Measurements from ENCODE around the gene RAPGEF2.
"Not testable (repeated sequence)": the region's sequence is repeated elsewhere in the genome, so short reads cannot be mapped to it uniquely, and the experiment has no call there.

RAPGEF2 gene

GRCh38 chr4:159292137-159292896, 189.4 kb downstream of the RAPGEF2 start:
- DNase-seq = no peak
- no peak for ATAC-seq (replicated peaks)

GRCh38 chr4:159293811-159294515, 191.1 kb downstream of the RAPGEF2 start:
- no peaks in the 10 kb centered on the region for H3K36me3 Mint-ChIP-seq
- no peak for DNase-seq
- H3K4me3 Mint-ChIP-seq = no peak overlapping the region
- peaks cover 0 to 4% of the 10 kb centered on the region in 2 donors for H3K4me1 Mint-ChIP-seq
- no peaks in the 10 kb centered on the region for H3K27me3 Mint-ChIP-seq
- no peak for ATAC-seq (replicated peaks)
- H3K27ac Mint-ChIP-seq = no peak overlapping the region
- no peaks in the 10 kb centered on the region for H3K9me3 Mint-ChIP-seq

More at GRCh38 chr4:159292137-159292896, 189.4 kb downstream of the RAPGEF2 start:
- Mint-ChIP-seq H3K4me1 (peaks cover 0 to 7% of the 10 kb centered on the region in 2 donors), H3K27me3 (no peaks in the 10 kb centered on the region), H3K27ac (no peak overlapping the region), H3K4me3 (no peak overlapping the region), H3K9me3 (no peaks in the 10 kb centered on the region), H3K36me3 (peaks cover 0 to 2% of the 10 kb centered on the region in 2 donors)

GRCh38 chr4:159296061-159296460, 193.2 kb downstream of the RAPGEF2 start:
- Mint-ChIP-seq H3K27ac (no peak overlapping the region), H3K4me3 (no peak overlapping the region), H3K4me1 (peaks cover 0 to 4% of the 10 kb centered on the region in 2 donors), H3K36me3 (no peaks in the 10 kb centered on the region), H3K27me3 (no peaks in the 10 kb centered on the region), H3K9me3 (no peaks in the 10 kb centered on the region)
- DNase-seq (no peak), ATAC-seq (replicated peaks) (no peak)

GRCh38 chr4:159297091-159297490, 194.2 kb downstream of the RAPGEF2 start:
- no peak for DNase-seq
- H3K27ac Mint-ChIP-seq = no peak overlapping the region
- no peaks in the 10 kb centered on the region for H3K9me3 Mint-ChIP-seq
- no peaks in the 10 kb centered on the region for H3K36me3 Mint-ChIP-seq
- no peak overlapping the region for H3K4me3 Mint-ChIP-seq
- H3K4me1 Mint-ChIP-seq = peaks cover 0 to 4% of the 10 kb centered on the region in 2 donors
- no peak for ATAC-seq (replicated peaks)
- H3K27me3 Mint-ChIP-seq = no peaks in the 10 kb centered on the region

GRCh38 chr4:159298502-159298901, 195.6 kb downstream of the RAPGEF2 start:
- Mint-ChIP-seq H3K9me3 (no peaks in the 10 kb centered on the region), H3K4me1 (peaks cover 0 to 4% of the 10 kb centered on the region in 2 donors), H3K27ac (no peak overlapping the region), H3K36me3 (no peaks in the 10 kb centered on the region), H3K27me3 (no peaks in the 10 kb centered on the region), H3K4me3 (no peak overlapping the region)
- ATAC-seq (replicated peaks) = peak in 1 of 2 donors; percentile 38
- no peak for DNase-seq

GRCh38 chr4:159303435-159303834, 200.6 kb downstream of the RAPGEF2 start:
- Mint-ChIP-seq H3K36me3 (peaks cover 16 to 20% of the 10 kb centered on the region in 2 donors), H3K4me3 (no peak overlapping the region), H3K27me3 (no peaks in the 10 kb centered on the region), H3K9me3 (peaks cover 4 to 11% of the 10 kb centered on the region in 2 donors), H3K4me1 (no peaks in the 10 kb centered on the region), H3K27ac (no peak overlapping the region)
- ATAC-seq (replicated peaks) (no peak), DNase-seq (no peak)

- Mint-ChIP-seq H3K4me3 (no peak overlapping the region), H3K36me3 (peaks cover 16 to 22% of the 10 kb centered on the region in 2 donors), H3K9me3 (peaks cover 4 to 11% of the 10 kb centered on the region in 2 donors), H3K4me1 (no peaks in the 10 kb centered on the region), H3K27ac (no peak overlapping the region), H3K27me3 (no peaks in the 10 kb centered on the region)
- DNase-seq (no peak), ATAC-seq (replicated peaks) (no peak)
These were observed 202.2 kb downstream of the RAPGEF2 start for GRCh38 chr4:159305129-159305528.

GRCh38 chr4:159307929-159308328, 205.1 kb downstream of the RAPGEF2 start:
- Mint-ChIP-seq H3K9me3 (peaks cover 4 to 11% of the 10 kb centered on the region in 2 donors), H3K36me3 (peaks cover 16 to 22% of the 10 kb centered on the region in 2 donors), H3K27ac (no peak overlapping the region), H3K4me3 (no peak overlapping the region), H3K27me3 (no peaks in the 10 kb centered on the region), H3K4me1 (no peaks in the 10 kb centered on the region)
- DNase-seq (no peak), ATAC-seq (replicated peaks) (no peak)

GRCh38 chr4:159308566-159309340, 205.9 kb downstream of the RAPGEF2 start:
- no peaks in the 10 kb centered on the region for H3K27me3 Mint-ChIP-seq
- H3K9me3 Mint-ChIP-seq = peaks cover 4 to 11% of the 10 kb centered on the region in 2 donors
- ATAC-seq (replicated peaks) = no peak
- H3K4me1 Mint-ChIP-seq = no peaks in the 10 kb centered on the region
- H3K36me3 Mint-ChIP-seq = peaks cover 16 to 22% of the 10 kb centered on the region in 2 donors
- H3K27ac Mint-ChIP-seq = no peak overlapping the region
- no peak overlapping the region for H3K4me3 Mint-ChIP-seq
- no peak for DNase-seq

GRCh38 chr4:159312236-159312635, 209.4 kb downstream of the RAPGEF2 start:
- no peaks in the 10 kb centered on the region for H3K4me1 Mint-ChIP-seq
- H3K27ac Mint-ChIP-seq = no peak overlapping the region
- peaks cover 11 to 21% of the 10 kb centered on the region in 2 donors for H3K36me3 Mint-ChIP-seq
- H3K27me3 Mint-ChIP-seq = no peaks in the 10 kb centered on the region
- H3K9me3 Mint-ChIP-seq = no peaks in the 10 kb centered on the region
- no peak overlapping the region for H3K4me3 Mint-ChIP-seq
- ATAC-seq (replicated peaks) (no peak), DNase-seq (no peak)

- H3K4me1 Mint-ChIP-seq; H3K4me3 Mint-ChIP-seq; ATAC-seq (replicated peaks); DNase-seq; H3K9me3 Mint-ChIP-seq; H3K27ac Mint-ChIP-seq; H3K27me3 Mint-ChIP-seq: not testable (repeated sequence)
- H3K36me3 Mint-ChIP-seq = peaks cover 14 to 18% of the 10 kb centered on the region in 2 donors
These were observed 213.0 kb downstream of the RAPGEF2 start for GRCh38 chr4:159315879-159316278.

GRCh38 chr4:159317203-159317602, 214.3 kb downstream of the RAPGEF2 start:
- no peaks in the 10 kb centered on the region for H3K9me3 Mint-ChIP-seq
- H3K36me3 Mint-ChIP-seq = peaks cover 14 to 18% of the 10 kb centered on the region in 2 donors
- ATAC-seq (replicated peaks) (no peak), DNase-seq (no peak)
- no peak overlapping the region for H3K4me3 Mint-ChIP-seq
- no peak overlapping the region for H3K27ac Mint-ChIP-seq
- no peaks in the 10 kb centered on the region for H3K27me3 Mint-ChIP-seq
- H3K4me1 Mint-ChIP-seq = no peaks in the 10 kb centered on the region

GRCh38 chr4:159319027-159319426, 216.1 kb downstream of the RAPGEF2 start:
- ATAC-seq (replicated peaks) (no peak), DNase-seq (no peak)
- H3K27me3 Mint-ChIP-seq = no peaks in the 10 kb centered on the region
- H3K9me3 Mint-ChIP-seq = peaks cover 0 to 2% of the 10 kb centered on the region in 2 donors
- H3K4me3 Mint-ChIP-seq = no peak overlapping the region
- peaks cover 26 to 28% of the 10 kb centered on the region in 2 donors for H3K36me3 Mint-ChIP-seq
- H3K27ac Mint-ChIP-seq = no peak overlapping the region
- no peaks in the 10 kb centered on the region for H3K4me1 Mint-ChIP-seq

- no peaks in the 10 kb centered on the region for H3K4me1 Mint-ChIP-seq
- ATAC-seq (replicated peaks) (no peak), DNase-seq (no peak)
- no peaks in the 10 kb centered on the region for H3K27me3 Mint-ChIP-seq
- H3K36me3 Mint-ChIP-seq = peaks cover 20 to 21% of the 10 kb centered on the region in 2 donors
- H3K27ac Mint-ChIP-seq = no peak overlapping the region
- H3K4me3 Mint-ChIP-seq = no peak overlapping the region
- peaks cover 0 to 2% of the 10 kb centered on the region in 2 donors for H3K9me3 Mint-ChIP-seq
These were observed 223.6 kb downstream of the RAPGEF2 start for GRCh38 chr4:159326480-159326879.

All from stimulated activated naive B cell treated with anti-CD40 and anti-IgM and Interleukin-4, amounts not matched to agents 10 μg/mL and 1 μg/mL and 100 μg/mL, for 72 hours (primary cell).